ENCODE data around the gene SIX3. TPM values are rescaled to one million over a fixed set of nuclear protein-coding genes. Genes with fewer than 3 reads are reported as not detected.

The SIX3 gene
- total and polyA plus RNA-seq, 4 experiments from 2014 or later, result not detected

- H3K4me3 Mint-ChIP-seq, result no peak overlapping the region
- no peak for DNase-seq
- no peaks in the 10 kb centered on the region for H3K4me1 Mint-ChIP-seq
- ChIA-PET CTCF (ENCODE audit: partially characterized antibody) (no interaction called here), POLR2A (ENCODE audit: partially characterized antibody) (no interaction called here)
- no peaks in the 10 kb centered on the region for H3K9me3 ChIP-seq (ENCODE audit: control insufficient read depth in 1 of 2, low read length in 2 of 2)
- no peaks in the 10 kb centered on the region for H3K4me1 ChIP-seq (ENCODE audit: insufficient read depth, low read length)
- H3K4me3 ChIP-seq (ENCODE audit: low read length in 2 of 2), result no peak overlapping the region
- H3K36me3 ChIP-seq (ENCODE audit: insufficient read depth, low read length), result no peaks in the 10 kb centered on the region
- peaks cover 0 to 1% (median 0%) of the 10 kb centered on the region in 8 donors for H3K9me3 Mint-ChIP-seq
- H3K27me3 ChIP-seq (ENCODE audit: insufficient read depth, low read length), result no peaks in the 10 kb centered on the region
- peaks cover 9 to 24% of the 10 kb centered on the region in 2 donors for H3K27me3 Mint-ChIP-seq
- H3K27ac ChIP-seq (ENCODE audit: low read depth, low read length), result no peak overlapping the region
- H3K27ac Mint-ChIP-seq, result no peak overlapping the region
- H3K36me3 Mint-ChIP-seq, result no peaks in the 10 kb centered on the region
- intact Hi-C loops (cut with micrococcal nuclease), result no loop called here
Measured at GRCh38 chr2:44962176-44962695, 20.7 kb downstream of the SIX3 start.

GRCh38 chr2:44964752-44965236, 23.3 kb downstream of the SIX3 start:
- DNase-seq, result no peak
- Mint-ChIP-seq H3K27ac (no peak overlapping the region), H3K9me3 (peaks cover 0 to 1% (median 0%) of the 10 kb centered on the region in 8 donors), H3K4me3 (no peak overlapping the region), H3K27me3 (peaks cover 12 to 20% of the 10 kb centered on the region in 2 donors), H3K4me1 (no peaks in the 10 kb centered on the region), H3K36me3 (no peaks in the 10 kb centered on the region)
- no peak overlapping the region for H3K4me3 ChIP-seq (ENCODE audit: low read length in 2 of 2)
- no peaks in the 10 kb centered on the region for H3K27me3 ChIP-seq (ENCODE audit: insufficient read depth, low read length)
- no peaks in the 10 kb centered on the region for H3K4me1 ChIP-seq (ENCODE audit: insufficient read depth, low read length)
- CTCF ChIA-PET (ENCODE audit: partially characterized antibody), result interaction anchor here (1.6 to 1.8 kb wide), 2 partner anchors 9 to 17 kb away, joined by 5 to 6 read pairs; no protein-coding TSS in a partner anchor
- POLR2A ChIA-PET (ENCODE audit: partially characterized antibody), result no interaction called here
- no peak overlapping the region for H3K27ac ChIP-seq (ENCODE audit: low read depth, low read length)
- H3K9me3 ChIP-seq (ENCODE audit: control insufficient read depth in 1 of 2, low read length in 2 of 2), result no peaks in the 10 kb centered on the region
- intact Hi-C loops (cut with micrococcal nuclease), result no loop called here
- H3K36me3 ChIP-seq (ENCODE audit: insufficient read depth, low read length), result no peaks in the 10 kb centered on the region

- Mint-ChIP-seq H3K9me3 (peaks cover 0 to 1% (median 0%) of the 10 kb centered on the region in 8 donors), H3K27me3 (peaks cover 14 to 17% of the 10 kb centered on the region in 2 donors), H3K36me3 (no peaks in the 10 kb centered on the region), H3K4me1 (no peaks in the 10 kb centered on the region), H3K27ac (no peak overlapping the region), H3K4me3 (no peak overlapping the region)
- intact Hi-C loops (cut with micrococcal nuclease), result no loop called here
- Histone ChIP-seq H3K9me3 (ENCODE audit: control insufficient read depth in 1 of 2, low read length in 2 of 2) (no peaks in the 10 kb centered on the region), H3K4me3 (ENCODE audit: low read length in 2 of 2) (no peak overlapping the region), H3K27ac (ENCODE audit: low read depth, low read length) (no peak overlapping the region), H3K36me3 (ENCODE audit: insufficient read depth, low read length) (no peaks in the 10 kb centered on the region), H3K4me1 (ENCODE audit: insufficient read depth, low read length) (no peaks in the 10 kb centered on the region), H3K27me3 (ENCODE audit: insufficient read depth, low read length) (no peaks in the 10 kb centered on the region)
- no peak for DNase-seq
- ChIA-PET POLR2A (ENCODE audit: partially characterized antibody) (no interaction called here), CTCF (ENCODE audit: partially characterized antibody) (interaction anchor here (1.6 kb wide), 1 partner anchor 16 kb away, joined by 5 read pairs; no protein-coding TSS in a partner anchor)
Measured at GRCh38 chr2:44965684-44966083, 24.2 kb downstream of the SIX3 start.

GRCh38 chr2:44967056-44967455, 25.6 kb downstream of the SIX3 start:
- Histone ChIP-seq H3K4me3 (ENCODE audit: low read length in 2 of 2) (no peak overlapping the region), H3K4me1 (ENCODE audit: insufficient read depth, low read length) (no peaks in the 10 kb centered on the region), H3K27me3 (ENCODE audit: insufficient read depth, low read length) (no peaks in the 10 kb centered on the region), H3K9me3 (ENCODE audit: control insufficient read depth in 1 of 2, low read length in 2 of 2) (no peaks in the 10 kb centered on the region), H3K36me3 (ENCODE audit: insufficient read depth, low read length) (no peaks in the 10 kb centered on the region), H3K27ac (ENCODE audit: low read depth, low read length) (no peak overlapping the region)
- Mint-ChIP-seq H3K4me1 (no peaks in the 10 kb centered on the region), H3K9me3 (no peaks in the 10 kb centered on the region), H3K4me3 (no peak overlapping the region), H3K27ac (no peak overlapping the region), H3K27me3 (peaks cover 15 to 19% of the 10 kb centered on the region in 2 donors), H3K36me3 (no peaks in the 10 kb centered on the region)
- intact Hi-C loops (cut with micrococcal nuclease), result no loop called here
- CTCF ChIA-PET (ENCODE audit: partially characterized antibody), result interaction anchor here (1.0 to 1.2 kb wide), 2 partner anchors 11 to 17 kb away, joined by 3 read pairs; no protein-coding TSS in a partner anchor
- POLR2A ChIA-PET (ENCODE audit: partially characterized antibody), result no interaction called here
- DNase-seq, result no peak

GRCh38 chr2:44967727-44968432, 26.4 kb downstream of the SIX3 start:
- Mint-ChIP-seq H3K4me1 (no peaks in the 10 kb centered on the region), H3K27me3 (peaks cover 18 to 19% of the 10 kb centered on the region in 2 donors), H3K36me3 (no peaks in the 10 kb centered on the region), H3K27ac (no peak overlapping the region), H3K4me3 (no peak overlapping the region), H3K9me3 (no peaks in the 10 kb centered on the region)
- H3K4me1 ChIP-seq (ENCODE audit: insufficient read depth, low read length), result no peaks in the 10 kb centered on the region
- H3K4me3 ChIP-seq (ENCODE audit: low read length in 2 of 2), result no peak overlapping the region
- no peaks in the 10 kb centered on the region for H3K9me3 ChIP-seq (ENCODE audit: control insufficient read depth in 1 of 2, low read length in 2 of 2)
- intact Hi-C loops (cut with micrococcal nuclease), result no loop called here
- CTCF ChIA-PET (ENCODE audit: partially characterized antibody), result interaction anchor here (1.0 to 1.2 kb wide), 2 partner anchors 12 to 16 kb away, joined by 3 read pairs; no protein-coding TSS in a partner anchor
- H3K27ac ChIP-seq (ENCODE audit: low read depth, low read length), result no peak overlapping the region
- no peaks in the 10 kb centered on the region for H3K27me3 ChIP-seq (ENCODE audit: insufficient read depth, low read length)
- DNase-seq, result no peak
- POLR2A ChIA-PET (ENCODE audit: partially characterized antibody), result no interaction called here
- H3K36me3 ChIP-seq (ENCODE audit: insufficient read depth, low read length), result no peaks in the 10 kb centered on the region

- no peak overlapping the region for H3K27ac ChIP-seq (ENCODE audit: low read depth, low read length)
- ChIA-PET CTCF (ENCODE audit: partially characterized antibody) (interaction anchor here (0.9 to 4.8 kb wide), 6 partner anchors 9 to 16 kb away, joined by 4 to 37 read pairs (median 6); no protein-coding TSS in a partner anchor), POLR2A (ENCODE audit: partially characterized antibody) (no interaction called here)
- H3K27ac Mint-ChIP-seq, result no peak overlapping the region
- H3K9me3 Mint-ChIP-seq, result no peaks in the 10 kb centered on the region
- intact Hi-C loops (cut with micrococcal nuclease), result no loop called here
- peaks cover 0 to 4% (median 0%) of the 10 kb centered on the region in 4 donors for H3K4me1 Mint-ChIP-seq
- H3K36me3 ChIP-seq (ENCODE audit: insufficient read depth, low read length), result no peaks in the 10 kb centered on the region
- no peak overlapping the region for H3K4me3 Mint-ChIP-seq
- no peaks in the 10 kb centered on the region for H3K9me3 ChIP-seq (ENCODE audit: control insufficient read depth in 1 of 2, low read length in 2 of 2)
- no peak overlapping the region for H3K4me3 ChIP-seq (ENCODE audit: low read length in 2 of 2)
- H3K27me3 Mint-ChIP-seq, result peaks cover 13 to 14% of the 10 kb centered on the region in 2 donors
- H3K27me3 ChIP-seq (ENCODE audit: insufficient read depth, low read length), result no peaks in the 10 kb centered on the region
- no peaks in the 10 kb centered on the region for H3K36me3 Mint-ChIP-seq
- H3K4me1 ChIP-seq (ENCODE audit: insufficient read depth, low read length), result no peaks in the 10 kb centered on the region
- DNase-seq, result no peak
Measured at GRCh38 chr2:44969936-44970335, 28.4 kb downstream of the SIX3 start.

GRCh38 chr2:44970846-44971450, 29.4 kb downstream of the SIX3 start:
- H3K36me3 ChIP-seq (ENCODE audit: insufficient read depth, low read length), result no peaks in the 10 kb centered on the region
- peaks cover 9 to 10% of the 10 kb centered on the region in 2 donors for H3K27me3 Mint-ChIP-seq

More at GRCh38 chr2:44970846-44971450, 29.4 kb downstream of the SIX3 start:
- Mint-ChIP-seq H3K4me3 (no peak overlapping the region), H3K27ac (no peak overlapping the region), H3K9me3 (no peaks in the 10 kb centered on the region), H3K4me1 (peaks cover 0 to 4% (median 0%) of the 10 kb centered on the region in 4 donors), H3K36me3 (no peaks in the 10 kb centered on the region)
- DNase-seq, result no peak
- intact Hi-C loops (cut with micrococcal nuclease), result no loop called here
- ChIA-PET CTCF (ENCODE audit: partially characterized antibody) (interaction anchor here (1.6 to 4.8 kb wide), 5 partner anchors 11 to 15 kb away, joined by 4 to 37 read pairs (median 8); no protein-coding TSS in a partner anchor), POLR2A (ENCODE audit: partially characterized antibody) (no interaction called here)
- Histone ChIP-seq H3K9me3 (ENCODE audit: control insufficient read depth in 1 of 2, low read length in 2 of 2) (no peaks in the 10 kb centered on the region), H3K4me3 (ENCODE audit: low read length in 2 of 2) (no peak overlapping the region), H3K27me3 (ENCODE audit: insufficient read depth, low read length) (no peaks in the 10 kb centered on the region), H3K4me1 (ENCODE audit: insufficient read depth, low read length) (no peaks in the 10 kb centered on the region), H3K27ac (ENCODE audit: low read depth, low read length) (no peak overlapping the region)

All from CD4-positive, alpha-beta memory T cell (primary cell).